Measurements from ENCODE around the gene TMEM244. TPM values are rescaled to one million over a fixed set of nuclear protein-coding genes. Genes with fewer than 3 reads are reported as not detected.
"Not testable (repeated sequence)": the region's sequence is repeated elsewhere in the genome, so short reads cannot be mapped to it uniquely, and the experiment has no call there.

The TMEM244 gene
- total RNA-seq, 1 experiment from 2014 or later, result not detected

DNA sequence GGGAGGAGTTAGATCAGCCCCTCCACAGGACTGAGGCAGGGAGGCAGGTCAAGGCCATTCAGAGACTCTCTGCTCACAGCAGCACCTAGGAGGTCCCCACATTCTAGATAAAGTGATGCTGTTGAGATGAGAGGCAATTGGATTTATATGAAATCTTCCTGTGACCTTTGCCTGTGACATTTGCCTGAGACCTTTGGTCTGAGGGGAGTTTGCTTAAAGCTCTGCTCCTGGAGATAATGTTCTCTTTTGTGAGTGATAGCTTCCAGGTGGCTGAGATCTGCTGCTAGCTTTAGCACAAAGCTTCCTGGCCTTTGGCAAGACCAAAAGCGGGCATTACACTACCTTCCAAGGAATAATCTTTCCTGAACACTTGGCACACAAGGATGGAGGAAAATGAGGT lies 43.3 kb downstream of the TMEM244 start:
- DNase-seq (no peak), ATAC-seq (no peak)
- no peaks in the 10 kb centered on the region for H4K20me1 ChIP-seq (ENCODE audit: low read length)
- H3K4me1 ChIP-seq (ENCODE audit: insufficient read depth, low read length), result no peaks in the 10 kb centered on the region
- no peak overlapping the region for H3K27ac ChIP-seq (ENCODE audit: low read length)
- no peaks in the 10 kb centered on the region for H3K36me3 ChIP-seq (ENCODE audit: low read depth, low read length)
- no peak overlapping the region for H3K9ac ChIP-seq (ENCODE audit: low read length)
- no peaks in the 10 kb centered on the region for H3K9me3 ChIP-seq (ENCODE audit: low read length)
- no peak overlapping the region for H2AFZ ChIP-seq (ENCODE audit: low read length)
- BruUV-seq (replicated peaks), result no TSS peak
- H3K79me2 ChIP-seq (ENCODE audit: low read length), result no peaks in the 10 kb centered on the region
- H3K27me3 ChIP-seq (ENCODE audit: low read length), result no peaks in the 10 kb centered on the region
- CTCF ChIA-PET, result no interaction called here
- no peaks in the 10 kb centered on the region for H3F3A ChIP-seq (ENCODE audit: low read length, unreplicated experiment)
- POLR2A ChIA-PET (ENCODE audit: unreplicated experiment), result no interaction called here
- H3K4me3 ChIP-seq (ENCODE audit: low read length), result no peak overlapping the region
- no peaks in the 10 kb centered on the region for H3K9me2 ChIP-seq (replicated peaks; ENCODE audit: low read length)
- intact Hi-C loops (cut with micrococcal nuclease), result no loop called here
- no peak overlapping the region for H3K4me2 ChIP-seq (ENCODE audit: low read length)
- TF ChIP-seq EZH2phosphoT487 (IDR thresholded peaks at IDR 0.05; ENCODE audit: borderline replicate concordance, low read length), result no peak
- TF ChIP-seq EZH2 (IDR thresholded peaks at IDR 0.05; ENCODE audit: low read length, unreplicated experiment), result no peak
- no peak for TF ChIP-seq CTCF (conservative IDR thresholded peaks at IDR 0.05; ENCODE audit: low read depth, low read length)

- H3K9me3 ChIP-seq (ENCODE audit: low read length), result no peaks in the 10 kb centered on the region
- no peak overlapping the region for H3K27ac ChIP-seq (ENCODE audit: low read length)
- no peaks in the 10 kb centered on the region for H3F3A ChIP-seq (ENCODE audit: low read length, unreplicated experiment)
- no peak overlapping the region for H3K4me3 ChIP-seq (ENCODE audit: low read length)
- intact Hi-C loops (cut with micrococcal nuclease), result no loop called here
- no peaks in the 10 kb centered on the region for H3K27me3 ChIP-seq (ENCODE audit: low read length)
- no peak overlapping the region for H3K4me2 ChIP-seq (ENCODE audit: low read length)
- no peaks in the 10 kb centered on the region for H4K20me1 ChIP-seq (ENCODE audit: low read length)
- no peak overlapping the region for H3K9ac ChIP-seq (ENCODE audit: low read length)
- no peaks in the 10 kb centered on the region for H3K36me3 ChIP-seq (ENCODE audit: low read depth, low read length)
- CTCF ChIA-PET, result no interaction called here
- DNase-seq, result no peak
- H2AFZ ChIP-seq (ENCODE audit: low read length), result no peak overlapping the region
- no peaks in the 10 kb centered on the region for H3K4me1 ChIP-seq (ENCODE audit: insufficient read depth, low read length)
- ATAC-seq, result no peak
- no peaks in the 10 kb centered on the region for H3K79me2 ChIP-seq (ENCODE audit: low read length)
- TF ChIP-seq EZH2phosphoT487 (IDR thresholded peaks at IDR 0.05; ENCODE audit: borderline replicate concordance, low read length) (no peak), EZH2 (IDR thresholded peaks at IDR 0.05; ENCODE audit: low read length, unreplicated experiment) (no peak), CTCF (conservative IDR thresholded peaks at IDR 0.05; ENCODE audit: low read depth, low read length) (no peak)
- BruUV-seq (replicated peaks), result no TSS peak
- H3K9me2 ChIP-seq (replicated peaks; ENCODE audit: low read length), result no peaks in the 10 kb centered on the region
- POLR2A ChIA-PET (ENCODE audit: unreplicated experiment), result no interaction called here
Measured at GRCh38 chr6:129817332-129817731, 43.8 kb downstream of the TMEM244 start.

DNA sequence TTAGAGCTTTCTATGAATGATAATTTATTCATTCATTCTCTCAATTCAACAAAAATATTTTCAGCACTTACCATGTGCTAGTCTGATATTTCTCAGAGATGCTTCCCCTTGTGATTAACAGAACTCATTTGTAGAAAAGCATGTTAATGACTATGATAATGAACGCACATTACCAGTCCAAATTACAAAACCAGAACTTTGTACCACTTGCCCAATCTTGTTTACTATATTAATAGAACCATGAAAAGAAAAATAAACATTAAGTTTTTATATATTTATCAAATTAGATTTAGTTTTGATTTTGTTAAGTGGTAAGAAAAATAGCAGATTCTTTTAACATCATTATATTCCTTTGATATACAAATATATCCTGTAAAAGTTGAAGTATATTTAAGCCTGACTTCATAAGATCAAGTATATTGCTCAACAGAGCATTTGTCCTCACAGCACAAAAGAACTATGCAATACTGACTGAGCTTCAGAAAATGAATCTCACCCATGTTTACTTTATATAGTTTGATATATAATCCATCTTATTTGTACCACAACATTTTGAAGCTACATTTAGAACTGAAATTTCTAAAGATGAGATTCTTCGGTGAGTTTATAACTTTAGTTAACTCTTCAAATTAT lies 48.9 kb downstream of the TMEM244 start:
- no peaks in the 10 kb centered on the region for H3K36me3 ChIP-seq (ENCODE audit: low read depth, low read length)
- H2AFZ ChIP-seq (ENCODE audit: low read length), result no peak overlapping the region
- no peaks in the 10 kb centered on the region for H3K9me2 ChIP-seq (replicated peaks; ENCODE audit: low read length)
- no peak for TF ChIP-seq CTCF (conservative IDR thresholded peaks at IDR 0.05; ENCODE audit: low read depth, low read length)
- TF ChIP-seq EZH2phosphoT487 (IDR thresholded peaks at IDR 0.05; ENCODE audit: borderline replicate concordance, low read length), result no peak
- TF ChIP-seq EZH2 (IDR thresholded peaks at IDR 0.05; ENCODE audit: low read length, unreplicated experiment), result no peak
- H3K4me2 ChIP-seq (ENCODE audit: low read length), result no peak overlapping the region
- H3K79me2 ChIP-seq (ENCODE audit: low read length), result no peaks in the 10 kb centered on the region
- no peaks in the 10 kb centered on the region for H3K27me3 ChIP-seq (ENCODE audit: low read length)
- BruUV-seq (replicated peaks), result no TSS peak
- H3F3A ChIP-seq (ENCODE audit: low read length, unreplicated experiment), result no peaks in the 10 kb centered on the region
- DNase-seq, result no peak
- no peak overlapping the region for H3K9ac ChIP-seq (ENCODE audit: low read length)
- H3K4me1 ChIP-seq (ENCODE audit: insufficient read depth, low read length), result no peaks in the 10 kb centered on the region
- H3K9me3 ChIP-seq (ENCODE audit: low read length), result no peaks in the 10 kb centered on the region
- no peaks in the 10 kb centered on the region for H4K20me1 ChIP-seq (ENCODE audit: low read length)
- H3K4me3 ChIP-seq (ENCODE audit: low read length), result no peak overlapping the region
- H3K27ac ChIP-seq (ENCODE audit: low read length), result no peak overlapping the region
- ChIA-PET POLR2A (ENCODE audit: unreplicated experiment) (no interaction called here), CTCF (no interaction called here)
- intact Hi-C loops (cut with micrococcal nuclease), result no loop called here
- ATAC-seq, result no peak

GRCh38 chr6:129807141-129807540 lies 54.0 kb downstream of the TMEM244 start:
- POLR2A ChIA-PET (ENCODE audit: unreplicated experiment), result not testable (repeated sequence)

More at GRCh38 chr6:129807141-129807540, 54.0 kb downstream of the TMEM244 start:
- DNase-seq; H3K79me2 ChIP-seq (ENCODE audit: low read length); H4K20me1 ChIP-seq (ENCODE audit: low read length); H3K9me3 ChIP-seq (ENCODE audit: low read length); H3K27ac ChIP-seq (ENCODE audit: low read length); H3K27me3 ChIP-seq (ENCODE audit: low read length); CTCF ChIA-PET; intact Hi-C loops (cut with micrococcal nuclease); H3K4me2 ChIP-seq (ENCODE audit: low read length); ATAC-seq; H3K9me2 ChIP-seq (replicated peaks; ENCODE audit: low read length); H3K4me1 ChIP-seq (ENCODE audit: insufficient read depth, low read length); H3K4me3 ChIP-seq (ENCODE audit: low read length); H3F3A ChIP-seq (ENCODE audit: low read length, unreplicated experiment); H2AFZ ChIP-seq (ENCODE audit: low read length); H3K36me3 ChIP-seq (ENCODE audit: low read depth, low read length); H3K9ac ChIP-seq (ENCODE audit: low read length); BruUV-seq (replicated peaks): not testable (repeated sequence)
